ENCODE data around the gene HADHA.
A peak's percentile ranks its signal among the peaks of the same experiment; 100 is the strongest.

HADHA gene

GRCh38 chr2:26187114-26187513 lies 57.3 kb downstream of the HADHA start:
- DNase-seq, result no peak
- Histone ChIP-seq H3K27me3 (replicated peaks; ENCODE audit: insufficient read depth, low read length) (peaks cover 10% of the 10 kb centered on the region), H3K9me3 (replicated peaks; ENCODE audit: insufficient read depth, low read length) (no peaks in the 10 kb centered on the region), H4K20me1 (ENCODE audit: insufficient read depth, low read length) (no peaks in the 10 kb centered on the region), H3K27ac (ENCODE audit: low read length) (no peak overlapping the region), H3K36me3 (replicated peaks; ENCODE audit: insufficient read depth, low read length) (no peaks in the 10 kb centered on the region), H3K4me2 (ENCODE audit: low read depth, low read length) (no peak overlapping the region), H3K4me1 (ENCODE audit: low read length) (0 out of 2 replicates have a peak, but pooled peaks cover 2% of the 10 kb centered on the region), H3K9ac (ENCODE audit: low read length) (no peak overlapping the region), H3K4me3 (ENCODE audit: low read length) (no peak overlapping the region), H3K79me2 (ENCODE audit: low read length) (no peaks in the 10 kb centered on the region), H2AFZ (ENCODE audit: low read length) (no peak overlapping the region), H3F3A (ENCODE audit: insufficient read depth, low read length) (no peaks in the 10 kb centered on the region), H3K9me2 (replicated peaks; ENCODE audit: insufficient read depth, low read length) (no peaks in the 10 kb centered on the region)
- TF ChIP-seq EZH2 (optimal IDR thresholded peaks at IDR 0.05; ENCODE audit: low read depth, low read length), result no peak
- TF ChIP-seq, protein P1, sequence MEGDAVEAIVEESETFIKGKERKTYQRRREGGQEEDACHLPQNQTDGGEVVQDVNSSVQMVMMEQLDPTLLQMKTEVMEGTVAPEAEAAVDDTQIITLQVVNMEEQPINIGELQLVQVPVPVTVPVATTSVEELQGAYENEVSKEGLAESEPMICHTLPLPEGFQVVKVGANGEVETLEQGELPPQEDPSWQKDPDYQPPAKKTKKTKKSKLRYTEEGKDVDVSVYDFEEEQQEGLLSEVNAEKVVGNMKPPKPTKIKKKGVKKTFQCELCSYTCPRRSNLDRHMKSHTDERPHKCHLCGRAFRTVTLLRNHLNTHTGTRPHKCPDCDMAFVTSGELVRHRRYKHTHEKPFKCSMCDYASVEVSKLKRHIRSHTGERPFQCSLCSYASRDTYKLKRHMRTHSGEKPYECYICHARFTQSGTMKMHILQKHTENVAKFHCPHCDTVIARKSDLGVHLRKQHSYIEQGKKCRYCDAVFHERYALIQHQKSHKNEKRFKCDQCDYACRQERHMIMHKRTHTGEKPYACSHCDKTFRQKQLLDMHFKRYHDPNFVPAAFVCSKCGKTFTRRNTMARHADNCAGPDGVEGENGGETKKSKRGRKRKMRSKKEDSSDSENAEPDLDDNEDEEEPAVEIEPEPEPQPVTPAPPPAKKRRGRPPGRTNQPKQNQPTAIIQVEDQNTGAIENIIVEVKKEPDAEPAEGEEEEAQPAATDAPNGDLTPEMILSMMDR (IDR thresholded peaks at IDR 0.05; ENCODE audit: low read length), result no peak
- TF ChIP-seq EZH2phosphoT487 (IDR thresholded peaks at IDR 0.05; ENCODE audit: low read length), result no peak

GRCh38 chr2:26185954-26186770 lies 58.3 kb downstream of the HADHA start:
- H4K20me1 ChIP-seq (ENCODE audit: insufficient read depth, low read length), result no peaks in the 10 kb centered on the region
- no peaks in the 10 kb centered on the region for H3F3A ChIP-seq (ENCODE audit: insufficient read depth, low read length)
- no peak overlapping the region for H3K4me2 ChIP-seq (ENCODE audit: low read depth, low read length)
- peaks cover 10% of the 10 kb centered on the region for H3K27me3 ChIP-seq (replicated peaks; ENCODE audit: insufficient read depth, low read length)
- H3K27ac ChIP-seq (ENCODE audit: low read length), result no peak overlapping the region
- H3K4me1 ChIP-seq (ENCODE audit: low read length), result 0 out of 2 replicates have a peak, but pooled peaks cover 2% of the 10 kb centered on the region
- no peaks in the 10 kb centered on the region for H3K79me2 ChIP-seq (ENCODE audit: low read length)
- no peak overlapping the region for H2AFZ ChIP-seq (ENCODE audit: low read length)
- H3K9ac ChIP-seq (ENCODE audit: low read length), result no peak overlapping the region
- no peaks in the 10 kb centered on the region for H3K9me2 ChIP-seq (replicated peaks; ENCODE audit: insufficient read depth, low read length)
- H3K9me3 ChIP-seq (replicated peaks; ENCODE audit: insufficient read depth, low read length), result no peaks in the 10 kb centered on the region
- DNase-seq, result no peak
- TF ChIP-seq EZH2 (optimal IDR thresholded peaks at IDR 0.05; ENCODE audit: low read depth, low read length), result no peak
- H3K36me3 ChIP-seq (replicated peaks; ENCODE audit: insufficient read depth, low read length), result no peaks in the 10 kb centered on the region
- no peak overlapping the region for H3K4me3 ChIP-seq (ENCODE audit: low read length)

DNA sequence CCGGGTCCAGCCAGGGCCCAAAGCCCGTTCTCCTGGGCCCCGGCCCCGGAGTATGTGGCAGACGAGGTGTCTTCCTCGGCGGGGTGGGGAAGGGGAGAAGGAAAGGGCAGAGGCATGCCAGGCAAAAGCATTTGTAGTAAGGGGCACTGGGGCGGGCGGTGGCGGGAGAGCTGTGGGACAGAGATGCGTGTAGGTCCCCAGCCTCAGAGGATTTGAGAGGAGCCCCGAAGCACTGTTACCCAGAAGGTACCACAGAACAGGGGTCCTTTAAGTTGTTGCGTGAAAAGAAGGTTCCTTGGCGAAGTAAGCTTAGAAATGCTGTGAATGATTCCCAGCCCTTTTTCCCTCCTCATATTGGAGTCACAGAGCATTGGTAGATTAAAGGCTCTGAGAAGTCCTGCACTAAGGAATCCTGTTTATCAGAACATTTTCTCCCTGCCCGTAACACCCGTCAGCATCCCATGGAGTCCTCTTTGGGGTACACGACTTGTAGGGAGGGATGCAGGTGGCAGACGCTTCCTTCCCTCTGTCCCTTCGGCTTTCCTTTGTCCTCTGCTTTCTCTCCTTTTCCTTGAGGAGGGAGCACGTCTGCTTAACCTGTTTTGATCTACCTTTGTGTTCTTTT lies 59.0 kb downstream of the HADHA start:
- Histone ChIP-seq H3K4me1 (ENCODE audit: low read length) (0 out of 2 replicates have a peak, but pooled peaks cover 2% of the 10 kb centered on the region), H2AFZ (ENCODE audit: low read length) (peak overlapping the region; percentile 80), H4K20me1 (ENCODE audit: insufficient read depth, low read length) (no peaks in the 10 kb centered on the region), H3K36me3 (replicated peaks; ENCODE audit: insufficient read depth, low read length) (no peaks in the 10 kb centered on the region), H3K79me2 (ENCODE audit: low read length) (no peaks in the 10 kb centered on the region), H3K4me2 (ENCODE audit: low read depth, low read length) (peak overlapping the region; percentile 73), H3K27ac (ENCODE audit: low read length) (no peak overlapping the region), H3K9me2 (replicated peaks; ENCODE audit: insufficient read depth, low read length) (no peaks in the 10 kb centered on the region), H3K9ac (ENCODE audit: low read length) (peak overlapping the region; percentile 26; the same call in 1 of the 2 replicates), H3F3A (ENCODE audit: insufficient read depth, low read length) (no peaks in the 10 kb centered on the region), H3K9me3 (replicated peaks; ENCODE audit: insufficient read depth, low read length) (no peaks in the 10 kb centered on the region), H3K4me3 (ENCODE audit: low read length) (peak overlapping the region; percentile 47; the same call in 1 of the 2 replicates), H3K27me3 (replicated peaks; ENCODE audit: insufficient read depth, low read length) (peaks cover 10% of the 10 kb centered on the region)
- no peak for TF ChIP-seq EZH2 (optimal IDR thresholded peaks at IDR 0.05; ENCODE audit: low read depth, low read length)
- TF ChIP-seq, protein P1 (IDR thresholded peaks at IDR 0.05; ENCODE audit: low read length), result no peak
- no peak for DNase-seq
